Effector memory CD8-positive, alpha-beta T cell (primary cell): ENCODE data around the gene IL18R1.

Experiments
- ATAC-seq: fragments of 150-1000 bp; cut with Tn5 transposase; replicated peaks from 2 replicates; pipeline ENCODE4 v1.10.0; 2021; ENCODE audit warnings: mild to moderate bottlenecking, moderate library complexity
- DNase-seq, 3 experiments: peaks; one replicate each; pipeline ENCODE4 v3.0.0; 2021
- H3K27ac Mint-ChIP-seq, 2 donors: one replicate each; pipeline ENCODE4 v1.8.0; 2022; ENCODE audit warnings: mild to moderate bottlenecking in 2 of 2, mixed read lengths in 2 of 2, moderate library complexity in 2 of 2
- H3K27me3 Mint-ChIP-seq, 2 donors: one replicate each; pipeline ENCODE4 v1.8.0; 2022; ENCODE audit warnings: mixed read lengths in 2 of 2
- H3K36me3 Mint-ChIP-seq: one replicate; pipeline ENCODE4 v1.8.0; 2022; ENCODE audit warnings: mild to moderate bottlenecking, moderate library complexity, mixed read lengths; ENCODE audit not compliant: insufficient read depth
- H3K4me1 Mint-ChIP-seq, 2 donors: one replicate each; pipeline ENCODE4 v1.8.0; 2022; ENCODE audit warnings: low read depth in 2 of 2, mixed read lengths in 2 of 2
- H3K4me3 Mint-ChIP-seq, 2 donors: one replicate each; pipeline ENCODE4 v1.8.0; 2022; ENCODE audit warnings: mild to moderate bottlenecking in 2 of 2, mixed read lengths in 2 of 2, moderate library complexity in 2 of 2
- H3K9me3 Mint-ChIP-seq, 2 donors: one replicate each; pipeline ENCODE4 v1.8.0; 2022; ENCODE audit warnings: mixed read lengths in 2 of 2

IL18R1 gene

GRCh38 chr2:102335871-102336366, 19.7 kb upstream of the IL18R1 start:
- H3K27ac Mint-ChIP-seq, result no peak overlapping the region
- no peaks in the 10 kb centered on the region for H3K36me3 Mint-ChIP-seq
- no peak overlapping the region for H3K4me3 Mint-ChIP-seq
- no peaks in the 10 kb centered on the region for H3K9me3 Mint-ChIP-seq
- peaks cover 8 to 18% of the 10 kb centered on the region in 2 donors for H3K27me3 Mint-ChIP-seq
- no peaks in the 10 kb centered on the region for H3K4me1 Mint-ChIP-seq
- DNase-seq (no peak), ATAC-seq (no peak)

- H3K27ac Mint-ChIP-seq, result no peak overlapping the region
- H3K9me3 Mint-ChIP-seq, result no peaks in the 10 kb centered on the region
- no peak overlapping the region for H3K4me3 Mint-ChIP-seq
- no peak for ATAC-seq
- H3K36me3 Mint-ChIP-seq, result no peaks in the 10 kb centered on the region
- H3K4me1 Mint-ChIP-seq, result no peaks in the 10 kb centered on the region
- peaks cover 8 to 18% of the 10 kb centered on the region in 2 donors for H3K27me3 Mint-ChIP-seq
- no peak for DNase-seq
Observed at GRCh38 chr2:102336502-102336945, 19.1 kb upstream of the IL18R1 start.

GRCh38 chr2:102337012-102337411, 18.6 kb upstream of the IL18R1 start:
- Mint-ChIP-seq H3K9me3 (no peaks in the 10 kb centered on the region), H3K36me3 (no peaks in the 10 kb centered on the region), H3K4me1 (no peaks in the 10 kb centered on the region), H3K27me3 (peaks cover 7 to 17% of the 10 kb centered on the region in 2 donors), H3K27ac (no peak overlapping the region), H3K4me3 (no peak overlapping the region)
- DNase-seq (no peak), ATAC-seq (no peak)

- no peak for ATAC-seq
Observed at GRCh38 chr2:102337481-102338386, 17.9 kb upstream of the IL18R1 start.

GRCh38 chr2:102340778-102341177, 14.8 kb upstream of the IL18R1 start:
- H3K36me3 Mint-ChIP-seq, result no peaks in the 10 kb centered on the region
- H3K4me3 Mint-ChIP-seq, result no peak overlapping the region
- no peak overlapping the region for H3K27ac Mint-ChIP-seq
- no peaks in the 10 kb centered on the region for H3K9me3 Mint-ChIP-seq
- no peaks in the 10 kb centered on the region for H3K27me3 Mint-ChIP-seq
- H3K4me1 Mint-ChIP-seq, result no peaks in the 10 kb centered on the region
- ATAC-seq, result no peak
- no peak for DNase-seq

More at GRCh38 chr2:102337481-102338386, 17.9 kb upstream of the IL18R1 start:
- Mint-ChIP-seq H3K27me3 (peaks cover 0 to 10% of the 10 kb centered on the region in 2 donors), H3K36me3 (no peaks in the 10 kb centered on the region), H3K27ac (no peak overlapping the region), H3K9me3 (no peaks in the 10 kb centered on the region), H3K4me1 (no peaks in the 10 kb centered on the region), H3K4me3 (no peak overlapping the region)
- no peak for DNase-seq

GRCh38 chr2:102342888-102343287, 12.7 kb upstream of the IL18R1 start:
- Mint-ChIP-seq H3K4me1 (no peaks in the 10 kb centered on the region), H3K4me3 (no peak overlapping the region), H3K9me3 (no peaks in the 10 kb centered on the region), H3K36me3 (peaks cover 3% of the 10 kb centered on the region), H3K27me3 (peaks cover 0 to 7% of the 10 kb centered on the region in 2 donors), H3K27ac (no peak overlapping the region)
- no peak for DNase-seq
- ATAC-seq, result no peak

GRCh38 chr2:102344397-102344796, 11.2 kb upstream of the IL18R1 start:
- Mint-ChIP-seq H3K4me3 (no peak overlapping the region), H3K4me1 (no peaks in the 10 kb centered on the region), H3K36me3 (peaks cover 3% of the 10 kb centered on the region), H3K27me3 (peaks cover 0 to 7% of the 10 kb centered on the region in 2 donors), H3K27ac (no peak overlapping the region), H3K9me3 (no peaks in the 10 kb centered on the region)
- no peak for ATAC-seq
- DNase-seq, result no peak

GRCh38 chr2:102345329-102345920, 10.2 kb upstream of the IL18R1 start:
- no peak for ATAC-seq
- no peak for DNase-seq
- H3K27me3 Mint-ChIP-seq, result peaks cover 0 to 7% of the 10 kb centered on the region in 2 donors
- no peaks in the 10 kb centered on the region for H3K4me1 Mint-ChIP-seq
- no peak overlapping the region for H3K27ac Mint-ChIP-seq
- peaks cover 3% of the 10 kb centered on the region for H3K36me3 Mint-ChIP-seq
- no peak overlapping the region for H3K4me3 Mint-ChIP-seq
- H3K9me3 Mint-ChIP-seq, result no peaks in the 10 kb centered on the region

- Mint-ChIP-seq H3K27ac (no peak overlapping the region), H3K36me3 (peaks cover 3% of the 10 kb centered on the region), H3K4me3 (no peak overlapping the region), H3K27me3 (peaks cover 0 to 7% of the 10 kb centered on the region in 2 donors), H3K4me1 (no peaks in the 10 kb centered on the region), H3K9me3 (no peaks in the 10 kb centered on the region)
- ATAC-seq (no peak), DNase-seq (no peak)
Observed at GRCh38 chr2:102346381-102347130, 9.0 kb upstream of the IL18R1 start.

- DNase-seq, result no peak
- ATAC-seq, result no peak
- Mint-ChIP-seq H3K9me3 (no peaks in the 10 kb centered on the region), H3K4me1 (no peaks in the 10 kb centered on the region), H3K36me3 (peaks cover 3% of the 10 kb centered on the region), H3K27ac (no peak overlapping the region), H3K27me3 (peaks cover 0 to 7% of the 10 kb centered on the region in 2 donors), H3K4me3 (no peak overlapping the region)
Observed at GRCh38 chr2:102350137-102350793, 5.3 kb upstream of the IL18R1 start.

GRCh38 chr2:102356381-102356712, 751 bp downstream of the IL18R1 start:
- Mint-ChIP-seq H3K27ac (peak overlapping the region; percentile 97 to 99), H3K27me3 (no peaks in the 10 kb centered on the region), H3K4me3 (peak overlapping the region; percentile 98), H3K36me3 (peaks cover 17% of the 10 kb centered on the region), H3K9me3 (no peaks in the 10 kb centered on the region), H3K4me1 (peaks cover 30 to 41% of the 10 kb centered on the region in 2 donors)
- DNase-seq, result no peak
- ATAC-seq, result peak; percentile 20

- Mint-ChIP-seq H3K27me3 (no peaks in the 10 kb centered on the region), H3K27ac (peak overlapping the region; percentile 97 to 99), H3K4me1 (peaks cover 34 to 44% of the 10 kb centered on the region in 2 donors), H3K9me3 (no peaks in the 10 kb centered on the region), H3K36me3 (peaks cover 17% of the 10 kb centered on the region), H3K4me3 (peak overlapping the region; percentile 98)
- DNase-seq, result no peak
- no peak for ATAC-seq
Observed at GRCh38 chr2:102356741-102357140, 1.1 kb downstream of the IL18R1 start.

GRCh38 chr2:102357937-102358336, 2.3 kb downstream of the IL18R1 start:
- Mint-ChIP-seq H3K4me1 (peaks cover 37 to 47% of the 10 kb centered on the region in 2 donors), H3K9me3 (no peaks in the 10 kb centered on the region), H3K4me3 (peak overlapping the region; percentile 98)

More at GRCh38 chr2:102357937-102358336, 2.3 kb downstream of the IL18R1 start:
- DNase-seq (no peak), ATAC-seq (no peak)
- peaks cover 29% of the 10 kb centered on the region for H3K36me3 Mint-ChIP-seq
- H3K27ac Mint-ChIP-seq, result peak overlapping the region; percentile 97 to 99
- no peaks in the 10 kb centered on the region for H3K27me3 Mint-ChIP-seq
